Measurements from ENCODE around the gene IGFBP3. TPM values are rescaled to one million over a fixed set of nuclear protein-coding genes. Genes with fewer than 3 reads are reported as not detected.
"Not testable (repeated sequence)": the region's sequence is repeated elsewhere in the genome, so short reads cannot be mapped to it uniquely, and the experiment has no call there.

Gene IGFBP3, protein sequence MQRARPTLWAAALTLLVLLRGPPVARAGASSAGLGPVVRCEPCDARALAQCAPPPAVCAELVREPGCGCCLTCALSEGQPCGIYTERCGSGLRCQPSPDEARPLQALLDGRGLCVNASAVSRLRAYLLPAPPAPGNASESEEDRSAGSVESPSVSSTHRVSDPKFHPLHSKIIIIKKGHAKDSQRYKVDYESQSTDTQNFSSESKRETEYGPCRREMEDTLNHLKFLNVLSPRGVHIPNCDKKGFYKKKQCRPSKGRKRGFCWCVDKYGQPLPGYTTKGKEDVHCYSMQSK
- total RNA-seq (10 to 100 TPM; 10.4 to 11.5 TPM), polyA plus RNA-seq (10 to 100 TPM in 1 of 3 donors, 1 to 10 TPM in 2; 2.1 to 13.7 (median 2.4) TPM), total RNA-seq (0.08 to 6.2 (median 1.7) reads per million in 6 experiments)

GRCh38 chr7:45920502-45921380 lies at the start of gene IGFBP3:
TSS of gene IGFBP3 (minus strand) at chr7:45921272. CDS start at chr7:45921140, 132 bp downstream.
- peak in 3 of 10 donors; percentile 5 to 20 (median 13) for DNase-seq
- peak within 1 kb of the TSS in 6 of 10 donors; percentile 14 to 81 (median 50) for H3K27ac Mint-ChIP-seq
- H3K4me1 Mint-ChIP-seq, result peaks cover 10 to 29% (median 27%) of the 10 kb centered on the region in 4 donors
- ATAC-seq, result peak; percentile 59 to 61
- H3K4me3 Mint-ChIP-seq, result peak within 1 kb of the TSS; percentile 64 to 83 (median 75)
- POLR2A ChIA-PET, result interaction anchor here (0.5 to 2.8 kb wide), 3 partner anchors 17 to 149 kb away, joined by 4 to 11 read pairs (median 5); no protein-coding TSS in a partner anchor
- no peaks in the 10 kb centered on the region for H3K36me3 Mint-ChIP-seq
- H3K27me3 Mint-ChIP-seq, result peaks cover 16 to 72% (median 55%) of the 10 kb centered on the region in 5 donors
- no peaks in the 10 kb centered on the region for H3K9me3 Mint-ChIP-seq

GRCh38 chr7:45970454-45970853 lies 49.4 kb upstream of the IGFBP3 start:
- no peak overlapping the region for H3K27ac Mint-ChIP-seq
- H3K36me3 Mint-ChIP-seq, result peaks cover 0 to 5% (median 0%) of the 10 kb centered on the region in 3 donors
- H3K4me1 Mint-ChIP-seq, result peaks cover 0 to 6% (median under 1%) of the 10 kb centered on the region in 4 donors
- peaks cover 0 to 2% (median 0%) of the 10 kb centered on the region in 9 donors for H3K9me3 Mint-ChIP-seq
- DNase-seq (no peak), ATAC-seq (no peak)
- POLR2A ChIA-PET, result no interaction called here
- H3K27me3 Mint-ChIP-seq, result peaks cover 0 to 9% (median 0%) of the 10 kb centered on the region in 5 donors
- no peak overlapping the region for H3K4me3 Mint-ChIP-seq

- Mint-ChIP-seq H3K27me3 (peaks cover 0 to 9% (median 2%) of the 10 kb centered on the region in 5 donors), H3K4me3 (no peak overlapping the region), H3K4me1 (peaks cover 0 to 7% (median under 1%) of the 10 kb centered on the region in 4 donors), H3K9me3 (peaks cover 0 to 2% (median 0%) of the 10 kb centered on the region in 9 donors), H3K27ac (no peak overlapping the region), H3K36me3 (peaks cover 0 to 5% (median 0%) of the 10 kb centered on the region in 3 donors)
- DNase-seq, result no peak
- no peak for ATAC-seq
- POLR2A ChIA-PET, result no interaction called here
Observed at GRCh38 chr7:45969940-45970339, 48.9 kb upstream of the IGFBP3 start.

DNA sequence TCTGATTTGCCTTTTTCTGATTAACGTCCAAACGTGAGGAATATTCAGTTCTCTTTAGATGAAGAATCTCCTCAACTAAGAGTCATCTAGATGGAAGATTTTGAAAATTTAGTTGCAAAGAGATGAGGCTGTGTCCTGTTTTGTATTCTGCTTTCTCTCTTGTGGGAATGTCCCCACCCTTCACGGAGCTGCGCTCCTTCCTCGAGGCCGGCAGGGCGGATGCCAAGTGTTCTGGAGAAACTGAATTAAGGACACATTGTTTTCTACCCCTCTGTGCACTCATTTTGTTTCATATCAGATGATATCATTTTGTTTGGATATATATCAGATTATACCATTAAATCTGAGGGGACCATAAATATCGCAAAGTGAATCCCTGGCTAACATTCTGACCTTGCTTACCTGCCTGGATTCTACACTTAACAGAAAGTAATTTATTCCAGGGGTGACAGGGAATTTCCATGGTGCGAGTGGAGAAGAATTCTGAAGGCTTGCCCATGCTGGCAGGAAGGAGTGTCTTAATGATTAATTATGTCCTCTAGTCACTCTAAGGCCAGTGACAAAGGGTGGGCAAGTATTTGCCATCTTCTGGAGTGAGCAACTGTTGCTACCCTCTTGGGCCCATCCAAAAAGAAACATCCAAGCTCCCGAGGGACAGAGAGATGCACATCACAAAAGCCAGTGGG lies 47.9 kb upstream of the IGFBP3 start:
- DNase-seq (no peak), ATAC-seq (no peak)
- Mint-ChIP-seq H3K36me3 (peaks cover 0 to 5% (median 0%) of the 10 kb centered on the region in 3 donors), H3K4me1 (peaks cover 0 to 7% (median under 1%) of the 10 kb centered on the region in 4 donors), H3K4me3 (no peak overlapping the region), H3K27ac (peak overlapping the region in 1 of 10 donors; percentile 24), H3K27me3 (peaks cover 0 to 9% (median 0%) of the 10 kb centered on the region in 5 donors), H3K9me3 (peaks cover 0 to 2% (median 0%) of the 10 kb centered on the region in 9 donors)
- POLR2A ChIA-PET, result no interaction called here

- ATAC-seq, result no peak
- Mint-ChIP-seq H3K36me3 (peaks cover 0 to 5% (median 0%) of the 10 kb centered on the region in 3 donors), H3K27me3 (peaks cover 0 to 9% (median 1%) of the 10 kb centered on the region in 5 donors), H3K27ac (no peak overlapping the region), H3K4me1 (peaks cover 0 to 7% (median 1%) of the 10 kb centered on the region in 4 donors), H3K9me3 (peaks cover 0 to 2% (median 0%) of the 10 kb centered on the region in 9 donors), H3K4me3 (no peak overlapping the region)
- POLR2A ChIA-PET, result no interaction called here
- no peak for DNase-seq
Observed at GRCh38 chr7:45968312-45968711, 47.2 kb upstream of the IGFBP3 start.

DNA sequence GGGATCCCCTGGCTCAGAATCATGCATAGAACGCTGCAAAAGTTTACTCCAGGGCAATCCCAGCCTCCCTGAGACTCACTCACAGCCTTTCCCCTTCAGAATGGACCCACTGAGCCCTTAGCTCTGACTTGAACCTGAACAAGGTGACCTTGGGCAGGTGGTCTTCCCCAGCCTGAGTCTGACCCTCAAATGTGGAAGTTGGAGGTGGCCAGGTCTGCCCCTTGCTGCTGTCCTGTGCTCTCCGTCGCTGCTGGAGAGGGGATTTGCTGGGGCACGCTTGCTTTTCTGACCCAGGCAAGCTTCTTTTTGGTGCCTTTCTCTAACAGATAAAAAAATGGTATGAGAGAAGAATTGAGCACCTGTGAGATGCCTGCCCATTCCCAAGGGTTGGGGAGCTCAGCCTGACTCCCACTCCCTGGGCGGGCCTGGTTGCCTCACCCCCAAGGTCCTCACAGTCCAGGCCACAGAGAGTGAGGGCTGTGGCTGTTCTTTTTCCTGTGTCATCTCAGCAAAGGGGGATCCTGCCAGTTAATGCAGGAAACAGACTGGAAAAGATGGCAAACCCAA lies 46.6 kb upstream of the IGFBP3 start:
- peaks cover 0 to 9% (median 0%) of the 10 kb centered on the region in 3 donors for H3K36me3 Mint-ChIP-seq
- ATAC-seq, result no peak
- H3K9me3 Mint-ChIP-seq, result peaks cover 0 to 2% (median 0%) of the 10 kb centered on the region in 9 donors
- no peak overlapping the region for H3K27ac Mint-ChIP-seq
- peaks cover 0 to 5% (median 1%) of the 10 kb centered on the region in 4 donors for H3K4me1 Mint-ChIP-seq
- POLR2A ChIA-PET, result no interaction called here
- no peak for DNase-seq
- no peak overlapping the region for H3K4me3 Mint-ChIP-seq
- peaks cover 0 to 5% (median 1%) of the 10 kb centered on the region in 5 donors for H3K27me3 Mint-ChIP-seq

GRCh38 chr7:45962861-45963260 lies 41.8 kb upstream of the IGFBP3 start:
- ATAC-seq (no peak), DNase-seq (no peak)
- peaks cover 0 to 8% (median 4%) of the 10 kb centered on the region in 3 donors for H3K36me3 Mint-ChIP-seq
- POLR2A ChIA-PET, result no interaction called here
- peaks cover 0 to 2% (median 0%) of the 10 kb centered on the region in 9 donors for H3K9me3 Mint-ChIP-seq
- peaks cover 0 to 2% (median under 1%) of the 10 kb centered on the region in 4 donors for H3K4me1 Mint-ChIP-seq
- no peak overlapping the region for H3K27ac Mint-ChIP-seq
- H3K4me3 Mint-ChIP-seq, result no peak overlapping the region
- peaks cover 0 to 2% (median 0%) of the 10 kb centered on the region in 5 donors for H3K27me3 Mint-ChIP-seq

GRCh38 chr7:45957721-45958120 lies 36.6 kb upstream of the IGFBP3 start:
- Mint-ChIP-seq H3K4me3 (no peak overlapping the region), H3K27me3 (no peaks in the 10 kb centered on the region), H3K4me1 (peaks cover 0 to 2% (median under 1%) of the 10 kb centered on the region in 4 donors), H3K9me3 (peaks cover 0 to 22% (median 8%) of the 10 kb centered on the region in 9 donors), H3K27ac (no peak overlapping the region), H3K36me3 (peaks cover 0 to 14% (median 4%) of the 10 kb centered on the region in 3 donors)
- POLR2A ChIA-PET, result no interaction called here
- no peak for ATAC-seq
- DNase-seq, result no peak

- no peak for ATAC-seq
- peaks cover 0 to 2% (median 0%) of the 10 kb centered on the region in 5 donors for H3K27me3 Mint-ChIP-seq
- DNase-seq, result no peak
- peaks cover 0 to 2% (median under 1%) of the 10 kb centered on the region in 4 donors for H3K4me1 Mint-ChIP-seq
- peak overlapping the region in 1 of 10 donors; percentile 1 for H3K27ac Mint-ChIP-seq
- peaks cover 0 to 26% (median 11%) of the 10 kb centered on the region in 9 donors for H3K9me3 Mint-ChIP-seq
- H3K4me3 Mint-ChIP-seq, result no peak overlapping the region
- peaks cover 3 to 13% (median 4%) of the 10 kb centered on the region in 3 donors for H3K36me3 Mint-ChIP-seq
- POLR2A ChIA-PET, result no interaction called here
Observed at GRCh38 chr7:45955286-45955685, 34.2 kb upstream of the IGFBP3 start.

GRCh38 chr7:45953055-45953454 lies 32.0 kb upstream of the IGFBP3 start:
- peak overlapping the region in 1 of 10 donors; percentile 24 for H3K4me3 Mint-ChIP-seq
- H3K36me3 Mint-ChIP-seq, result peaks cover 5 to 20% (median 6%) of the 10 kb centered on the region in 3 donors
- POLR2A ChIA-PET, ATAC-seq, H3K27me3 Mint-ChIP-seq, DNase-seq, H3K4me1 Mint-ChIP-seq: not testable (repeated sequence)
- peak overlapping the region in 2 of 10 donors; percentile 10 to 44 for H3K27ac Mint-ChIP-seq
- H3K9me3 Mint-ChIP-seq, result peaks cover 0 to 33% (median 15%) of the 10 kb centered on the region in 9 donors

GRCh38 chr7:45944058-45944457 lies 23.0 kb upstream of the IGFBP3 start:
- no peak for DNase-seq
- Mint-ChIP-seq H3K36me3 (peaks cover 0 to 5% (median 0%) of the 10 kb centered on the region in 3 donors), H3K27ac (no peak overlapping the region), H3K27me3 (no peaks in the 10 kb centered on the region), H3K4me1 (peaks cover 8 to 42% (median 19%) of the 10 kb centered on the region in 4 donors), H3K9me3 (peaks cover 0 to 5% (median 0%) of the 10 kb centered on the region in 9 donors), H3K4me3 (peak overlapping the region in 1 of 10 donors; percentile 11)
- ATAC-seq, result no peak
- POLR2A ChIA-PET, result no interaction called here
